HG03135 (cell line): Measurements from ENCODE around the gene CTNNA2.

Experiments
- ATAC-seq: cut with Tn5 transposase; IDR thresholded peaks from one replicate; pipeline ENCODE4 v1.9.1; 2021; ENCODE audit warnings: mild to moderate bottlenecking, moderate library complexity; ENCODE audit not compliant: unreplicated experiment

Gene CTNNA2

GRCh38 chr2:79512442-79513401 lies at the start of gene CTNNA2:
CTNNA2 (plus strand) TSS chr2:79513051.
- no peak for ATAC-seq

GRCh38 chr2:79487399-79487798 lies 25.5 kb upstream of the CTNNA2 start:
- no peak for ATAC-seq

- no peak for ATAC-seq
These were observed 1.4 kb upstream of the CTNNA2 start for GRCh38 chr2:79511320-79511951.

GRCh38 chr2:79513711-79514110 lies 860 bp downstream of the CTNNA2 start:
- no peak for ATAC-seq

- ATAC-seq = no peak
These were observed 16.8 kb downstream of the CTNNA2 start for GRCh38 chr2:79529636-79530035.

GRCh38 chr2:79530443-79530842 lies 17.6 kb downstream of the CTNNA2 start:
- ATAC-seq = no peak

- no peak for ATAC-seq
These were observed 34.7 kb downstream of the CTNNA2 start for GRCh38 chr2:79547568-79547967.

- ATAC-seq = no peak
These were observed 39.8 kb downstream of the CTNNA2 start for GRCh38 chr2:79552653-79553052.

GRCh38 chr2:79554899-79555298 lies 42.0 kb downstream of the CTNNA2 start:
- ATAC-seq = no peak

- no peak for ATAC-seq
These were observed 51.2 kb downstream of the CTNNA2 start for GRCh38 chr2:79564065-79564464.

GRCh38 chr2:79569048-79569447 lies 56.2 kb downstream of the CTNNA2 start:
- ATAC-seq = no peak

GRCh38 chr2:79573895-79574674 lies 61.2 kb downstream of the CTNNA2 start:
- ATAC-seq = no peak

GRCh38 chr2:79576451-79576850 lies 63.6 kb downstream of the CTNNA2 start:
- no peak for ATAC-seq

GRCh38 chr2:79578952-79579351 lies 66.1 kb downstream of the CTNNA2 start:
- no peak for ATAC-seq

GRCh38 chr2:79580175-79580574 lies 67.3 kb downstream of the CTNNA2 start:
- no peak for ATAC-seq

- ATAC-seq = no peak
These were observed 73.0 kb downstream of the CTNNA2 start for GRCh38 chr2:79585701-79586433.

GRCh38 chr2:79591281-79591680 lies 78.4 kb downstream of the CTNNA2 start:
- no peak for ATAC-seq

- no peak for ATAC-seq
These were observed 80.5 kb downstream of the CTNNA2 start for GRCh38 chr2:79593237-79593867.

- no peak for ATAC-seq
These were observed 83.6 kb downstream of the CTNNA2 start for GRCh38 chr2:79596403-79596802.

- ATAC-seq = no peak
These were observed 91.9 kb downstream of the CTNNA2 start for GRCh38 chr2:79604748-79605147.
